Spleen (tissue), 7 donors: ENCODE measurements around the gene SAMD8.

ENCODE experiments used
- CTCF ChIP-seq, 11 experiments: fragments of 200-600 bp in 7 of 11; fragments of 450-650 bp in 4 of 11; sonication (generic) in 4 of 11; IDR thresholded peaks in 8 of 11; conservative IDR thresholded peaks in 3 of 11; 1 replicate in 7 of 11; 2 replicates in 4 of 11; pipeline versions ENCODE4 v1.4.0 to v1.8.0; 2016 to 2021; ENCODE audit warnings: antibody characterized with exemption in 11 of 11, inconsistent platforms in 4 of 11, mild to moderate bottlenecking in 1 of 11
- POLR2A ChIP-seq, 3 donors: fragments of 450-650 bp; IDR thresholded peaks; one replicate each; pipeline ENCODE4 v1.5.1; 2017; ENCODE audit warnings: antibody characterized with exemption in 3 of 3, mild to moderate bottlenecking in 1 of 3
- POLR2AphosphoS5 ChIP-seq, 3 donors: sonication (generic); formaldehyde crosslinking; IDR thresholded peaks; one replicate each; pipeline ENCODE4 v1.5.1; 2017; ENCODE audit warnings: antibody characterized with exemption in 3 of 3
- donor health status: DM: no; HTN: no; CAD: no; lungs with moderate emphysema.
- donor health status: DM: no; HTN: no; CAD: no.
- donor health status: DM: no; HTN: no; CAD: no.

- no peak for TF ChIP-seq POLR2A (IDR thresholded peaks at IDR 0.05)
- no peak for TF ChIP-seq CTCF (IDR thresholded peaks at IDR 0.05 in 8 of 11, conservative IDR thresholded peaks at IDR 0.05 in 3 of 11)
- no peak for TF ChIP-seq POLR2AphosphoS5 (IDR thresholded peaks at IDR 0.05)
Measured at GRCh38 chr10:75207857-75208144, 96.3 kb downstream of the SAMD8 start.
